GM18909 (cell line): ENCODE results near the gene TAGLN2.
A peak's percentile ranks its signal among the peaks of the same experiment; 100 is the strongest.
"Not testable (repeated sequence)": the region's sequence is repeated elsewhere in the genome, so short reads cannot be mapped to it uniquely, and the experiment has no call there.

Experiments used
- ATAC-seq: cut with Tn5 transposase; IDR thresholded peaks from one replicate; pipeline ENCODE4 v1.9.1; 2021; ENCODE audit warnings: mild to moderate bottlenecking; ENCODE audit not compliant: unreplicated experiment, poor library complexity

Gene TAGLN2

DNA sequence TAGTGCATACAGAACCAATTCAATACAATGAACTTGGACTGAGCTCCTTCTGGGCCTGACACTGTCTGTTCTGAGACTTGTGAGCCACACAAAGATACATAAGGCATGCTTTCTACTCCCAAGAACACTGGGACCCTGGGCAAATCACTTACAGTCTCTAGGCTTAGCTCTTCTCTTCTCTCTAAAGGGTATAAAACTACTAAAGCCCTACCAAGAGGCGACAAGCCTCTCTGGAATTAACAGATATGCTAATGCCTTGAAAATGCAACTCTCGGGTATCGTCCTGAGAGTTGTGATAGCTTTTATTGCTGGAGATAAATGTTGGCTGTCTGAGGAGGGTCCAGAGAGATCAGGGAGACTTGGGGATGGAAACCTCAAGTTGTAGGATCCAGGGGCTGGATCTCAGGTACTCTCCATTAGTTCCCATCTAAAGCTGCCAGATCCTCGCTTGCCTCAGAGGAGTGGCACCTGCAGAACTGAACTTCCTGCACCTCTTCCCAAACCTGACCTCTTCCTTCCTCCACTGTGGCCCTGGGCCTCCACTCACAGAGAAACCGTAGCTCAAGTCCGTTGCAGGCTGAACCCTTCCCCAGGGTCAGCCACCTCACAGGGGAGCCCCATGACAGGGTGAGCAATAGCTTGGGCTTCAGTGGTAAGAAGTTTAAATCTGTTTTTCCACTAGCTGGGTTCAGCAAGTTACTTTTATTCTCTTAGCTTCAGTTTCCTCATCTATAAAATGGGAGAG is 13.8 kb downstream of the TAGLN2 start:
- ATAC-seq: no peak

GRCh38 chr1:159908031-159908940 is 17.0 kb downstream of the TAGLN2 start:
- no peak for ATAC-seq

DNA sequence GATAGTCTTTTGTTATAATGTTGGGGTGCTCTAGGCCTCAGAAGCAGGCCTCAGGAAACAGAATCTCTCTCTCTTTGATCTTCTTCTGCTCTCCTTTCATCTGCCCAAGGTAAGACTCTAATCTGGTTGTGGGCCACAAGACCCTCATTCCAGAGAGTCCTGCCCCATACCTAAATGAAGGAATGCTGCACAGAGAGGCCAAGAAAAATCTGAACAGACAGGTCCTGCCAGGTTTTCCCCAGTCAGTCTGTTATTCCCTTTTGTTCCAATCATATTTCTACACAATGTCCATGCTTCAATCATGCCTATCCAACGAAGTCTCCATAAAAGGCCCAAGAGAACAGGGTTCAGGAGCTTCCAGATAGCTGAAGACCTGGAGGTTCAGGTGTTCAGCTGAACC is 18.3 kb downstream of the TAGLN2 start:
- ATAC-seq: no peak

DNA sequence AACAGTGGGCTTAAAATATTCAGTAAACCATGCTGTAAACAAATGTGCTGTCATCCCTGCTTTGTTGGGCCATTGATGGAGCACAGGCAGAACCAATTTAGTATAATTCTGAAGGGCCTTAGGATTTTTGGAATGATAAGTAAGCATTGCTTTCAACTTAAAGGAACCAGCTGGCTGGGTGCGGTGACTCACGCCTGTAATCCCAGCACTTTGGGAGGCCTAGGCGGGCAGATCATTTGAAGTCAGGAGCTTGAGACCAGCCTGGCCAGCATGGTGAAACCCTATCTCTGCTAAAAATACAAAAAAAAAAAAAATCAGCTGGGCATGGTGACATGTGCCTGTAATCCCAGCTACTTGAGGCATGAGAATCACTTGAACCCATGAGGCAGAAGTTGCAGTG is 21.3 kb downstream of the TAGLN2 start:
- ATAC-seq: not testable (repeated sequence)

- no peak for ATAC-seq
Measured at GRCh38 chr1:159902541-159902940, 22.8 kb downstream of the TAGLN2 start.

GRCh38 chr1:159900755-159901360 is 24.4 kb downstream of the TAGLN2 start:
- ATAC-seq: no peak

- no peak for ATAC-seq
Measured at GRCh38 chr1:159900086-159900680, 25.1 kb downstream of the TAGLN2 start, which contains the start of gene CFAP45. TSS of gene CFAP45 (minus strand) at chr1:159900165. CDS start at chr1:159900098, 67 bp downstream.

DNA sequence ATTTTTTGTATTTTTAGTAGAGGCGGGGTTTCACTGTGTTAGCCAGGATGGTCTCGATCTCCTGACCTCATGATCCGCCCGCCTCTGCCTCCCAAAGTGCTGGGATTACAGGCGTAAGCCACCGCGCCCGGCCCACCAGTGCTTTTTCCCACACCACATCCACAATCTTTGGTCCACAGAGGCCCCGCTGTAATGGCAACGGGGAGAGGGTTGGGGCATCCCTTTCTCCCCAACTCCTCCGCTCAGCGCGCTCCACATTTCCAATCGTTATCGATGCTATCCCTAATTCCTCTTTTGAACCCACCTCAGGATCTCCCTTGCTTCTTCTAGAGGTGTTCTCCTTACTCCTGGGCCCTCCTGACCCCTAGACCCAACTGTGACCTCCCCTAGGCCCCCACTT is 25.7 kb downstream of the TAGLN2 start:
- ATAC-seq: not testable (repeated sequence)

GRCh38 chr1:159898527-159898926 is 26.8 kb downstream of the TAGLN2 start:
- ATAC-seq: no peak

- no peak for ATAC-seq
Measured at GRCh38 chr1:159897962-159898361, 27.3 kb downstream of the TAGLN2 start.

- ATAC-seq: no peak
Measured at GRCh38 chr1:159896546-159896930, 28.8 kb downstream of the TAGLN2 start.

- no peak for ATAC-seq
Measured at GRCh38 chr1:159895836-159896545, 29.3 kb downstream of the TAGLN2 start.

- no peak for ATAC-seq
Measured at GRCh38 chr1:159895286-159895685, 30.0 kb downstream of the TAGLN2 start.

DNA sequence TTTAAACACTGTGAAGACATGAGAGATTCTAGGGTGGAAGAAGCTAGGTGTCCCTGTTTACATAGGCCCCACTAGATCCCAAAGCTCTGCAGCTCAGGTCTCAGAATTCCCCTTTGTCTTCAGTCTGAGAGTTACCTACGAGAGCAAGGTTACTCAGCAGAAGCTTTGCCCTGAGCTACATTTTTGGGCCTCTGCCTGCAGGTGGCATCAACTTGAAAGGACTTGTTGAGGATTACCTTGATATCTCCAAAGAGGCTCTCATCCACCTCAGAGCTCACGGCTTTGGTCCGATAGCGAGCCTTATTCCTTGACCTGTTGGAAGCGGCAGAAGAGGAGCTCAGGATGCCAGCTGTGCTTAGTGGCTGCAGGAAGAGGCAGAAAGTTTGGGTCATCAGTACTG is 32.4 kb downstream of the TAGLN2 start:
- no peak for ATAC-seq

- peak; percentile 81 for ATAC-seq
Measured at GRCh38 chr1:159891275-159892157, 33.8 kb downstream of the TAGLN2 start.

DNA sequence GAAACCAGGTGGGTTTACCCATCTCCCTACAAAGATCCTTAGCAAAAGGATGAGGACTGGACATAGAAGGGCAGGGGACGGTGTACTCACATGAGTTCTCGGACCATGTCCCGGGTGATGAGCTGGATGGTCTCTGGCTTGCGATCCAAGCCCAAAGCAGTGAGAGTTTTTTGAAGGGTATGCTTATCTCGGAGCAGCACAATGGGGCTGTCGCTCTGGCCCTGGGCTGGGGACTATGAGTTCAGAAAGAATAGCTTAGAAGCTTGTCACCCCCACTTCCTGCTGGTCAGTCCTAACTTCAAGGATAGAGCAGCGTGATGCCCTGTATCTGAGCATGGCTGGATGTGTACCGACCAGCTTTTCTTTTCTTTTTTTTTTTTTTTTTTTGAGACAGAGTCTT is 34.9 kb downstream of the TAGLN2 start:
- ATAC-seq: no peak

DNA sequence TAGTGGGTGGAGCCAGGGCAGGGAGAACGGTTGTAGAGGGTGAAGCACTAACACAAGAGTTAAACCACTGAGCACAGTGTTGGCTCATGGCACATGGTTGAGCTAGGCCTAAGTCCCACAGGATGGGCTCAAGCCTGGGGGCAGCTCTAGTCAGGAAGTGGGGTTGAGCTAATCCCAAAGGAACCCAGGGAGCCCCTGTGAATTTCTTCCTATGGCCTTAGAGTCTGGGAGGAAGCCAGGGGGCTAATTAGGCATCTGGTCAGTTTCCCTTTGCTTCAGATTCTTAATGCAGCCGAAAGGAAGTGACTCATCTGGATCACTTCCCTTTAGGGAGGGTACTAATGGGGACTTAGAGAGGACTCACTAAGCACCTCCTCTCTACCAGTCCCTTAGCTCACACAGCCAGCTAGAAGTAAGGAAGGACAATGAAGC is 35.5 kb downstream of the TAGLN2 start:
- ATAC-seq: peak; percentile 93

- peak; percentile 30 for ATAC-seq
Measured at GRCh38 chr1:159889202-159889601, 36.1 kb downstream of the TAGLN2 start.

- ATAC-seq: no peak
Measured at GRCh38 chr1:159884296-159884695, 41.0 kb downstream of the TAGLN2 start.
